GM19351 (cell line): ENCODE results near the gene PLOD3.
A peak's percentile ranks its signal among the peaks of the same experiment; 100 is the strongest.

Experiments used
- ATAC-seq: cut with Tn5 transposase; IDR thresholded peaks from one replicate; pipeline ENCODE4 v1.9.1; 2021; ENCODE audit warnings: mild to moderate bottlenecking, moderate library complexity; ENCODE audit not compliant: unreplicated experiment

The PLOD3 gene

GRCh38 chr7:101239191-101239950 lies 22.0 kb upstream of the PLOD3 start:
- ATAC-seq = no peak

- ATAC-seq = no peak
Measured at GRCh38 chr7:101238226-101239182, 21.1 kb upstream of the PLOD3 start.

GRCh38 chr7:101237206-101238067 lies 20.1 kb upstream of the PLOD3 start, which contains the start of gene CLDN15:
CLDN15 (minus strand) TSS chr7:101237802; CDS start chr7:101237581, 221 bp downstream.
- ATAC-seq = no peak

GRCh38 chr7:101236292-101236835 lies 19.0 kb upstream of the PLOD3 start:
- no peak for ATAC-seq

GRCh38 chr7:101235522-101235921 lies 18.1 kb upstream of the PLOD3 start:
- ATAC-seq = no peak

GRCh38 chr7:101235050-101235449 lies 17.7 kb upstream of the PLOD3 start:
- no peak for ATAC-seq

GRCh38 chr7:101234636-101235035 lies 17.3 kb upstream of the PLOD3 start:
- no peak for ATAC-seq

GRCh38 chr7:101233907-101234547 lies 16.6 kb upstream of the PLOD3 start:
- no peak for ATAC-seq

GRCh38 chr7:101232141-101232850 lies 14.9 kb upstream of the PLOD3 start:
- no peak for ATAC-seq

GRCh38 chr7:101231644-101232043 lies 14.3 kb upstream of the PLOD3 start:
- no peak for ATAC-seq

- ATAC-seq = no peak
Measured at GRCh38 chr7:101226721-101227120, 9.3 kb upstream of the PLOD3 start.

- ATAC-seq = no peak
Measured at GRCh38 chr7:101225650-101226049, 8.3 kb upstream of the PLOD3 start.

- no peak for ATAC-seq
Measured at GRCh38 chr7:101223528-101223927, 6.1 kb upstream of the PLOD3 start.

- ATAC-seq = no peak
Measured at GRCh38 chr7:101222275-101222830, 5.0 kb upstream of the PLOD3 start.

GRCh38 chr7:101220295-101220694 lies 2.9 kb upstream of the PLOD3 start:
- ATAC-seq = no peak

GRCh38 chr7:101218236-101219125 lies 1.1 kb upstream of the PLOD3 start:
- peak; percentile 5 for ATAC-seq

GRCh38 chr7:101216860-101217387 lies 457 bp downstream of the PLOD3 start:
- peak; percentile 19 for ATAC-seq
